Posterior vena cava (tissue), 2 donors: ENCODE data around the gene MEF2B. TPM values are rescaled to one million over a fixed set of nuclear protein-coding genes. Genes with fewer than 3 reads are reported as not detected.

ENCODE experiments used
- DNase-seq: peaks from one replicate; pipeline ENCODE4 v3.0.0-alpha.2; 2020; ENCODE audit warnings: low spot score
- intact Hi-C, 2 donors: fragments of 100-400 bp; cut with DNase I; formaldehyde crosslinking; loops; one replicate each; pipeline versions ENCODE4 v1.14.1 to v1.14.2; 2022 to 2023
- long read RNA-seq, 2 donors: library from polyadenylated mRNA; unstranded; transcript quantifications; one replicate each; pipeline ENCODE4 v2.0.0, GENCODE V29; 2020 to 2021
- total RNA-seq, 2 donors: library from RNA; stranded (reverse); fragmentation: NEBNext Ultra II Directional; extraction: Animal tissue kit (Norgen Biotek cat#: 25700); gene quantifications; one replicate each; pipeline ENCODE4 v1.2.1, GENCODE V29; 2021
- donor health status: DM: yes; HTN: yes; CAD: no.
- donor health status: DM: yes; HTN: yes; CAD: no.

Gene MEF2B
- total RNA-seq, result 1 to 10 TPM in 1 of 2 donors, under 1 TPM in 1; 0.76 to 1.3 TPM
- long read RNA-seq, donor 1, partial matches to known transcripts, result 0 of 1 reads
- long read RNA-seq, donor 1, other reads (novel, unspliced or antisense), result 1 of 1 reads
- long read RNA-seq, donor 2, result 0 reads

- intact Hi-C loops, result no loop called here
- peak; percentile 91 for DNase-seq
These were observed at the start of gene MEF2B for GRCh38 chr19:19170053-19170872. Gene MEF2B, minus strand, starts transcription at chr19:19170263. Its CDS starts 19,528 bp downstream, at chr19:19150735.

GRCh38 chr19:19218911-19219310 lies 48.8 kb upstream of the MEF2B start:
- intact Hi-C loops, result no loop called here
- no peak for DNase-seq

- intact Hi-C loops, result no loop called here
- no peak for DNase-seq
These were observed 47.0 kb upstream of the MEF2B start for GRCh38 chr19:19217099-19217498.

DNA sequence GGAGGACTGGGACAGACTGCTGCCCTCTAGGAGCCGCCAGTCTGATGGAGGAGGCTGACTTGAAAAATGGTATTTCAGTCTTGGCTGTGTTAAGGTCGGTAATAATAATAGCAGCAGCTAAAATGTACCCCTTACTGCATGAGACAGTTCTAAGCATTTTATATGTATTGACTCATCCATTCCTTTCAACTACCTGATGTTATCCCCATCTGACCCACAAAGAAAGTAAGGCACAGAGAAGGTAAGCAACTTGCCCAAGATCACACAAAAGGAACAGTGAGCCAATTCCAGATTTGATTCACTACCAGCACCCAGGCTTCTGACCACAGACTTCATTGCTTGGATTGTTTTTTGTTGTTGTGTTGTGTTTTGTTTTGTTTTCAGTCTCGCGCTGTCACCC lies 45.7 kb upstream of the MEF2B start:
- no peak for DNase-seq
- intact Hi-C loops, result no loop called here

DNA sequence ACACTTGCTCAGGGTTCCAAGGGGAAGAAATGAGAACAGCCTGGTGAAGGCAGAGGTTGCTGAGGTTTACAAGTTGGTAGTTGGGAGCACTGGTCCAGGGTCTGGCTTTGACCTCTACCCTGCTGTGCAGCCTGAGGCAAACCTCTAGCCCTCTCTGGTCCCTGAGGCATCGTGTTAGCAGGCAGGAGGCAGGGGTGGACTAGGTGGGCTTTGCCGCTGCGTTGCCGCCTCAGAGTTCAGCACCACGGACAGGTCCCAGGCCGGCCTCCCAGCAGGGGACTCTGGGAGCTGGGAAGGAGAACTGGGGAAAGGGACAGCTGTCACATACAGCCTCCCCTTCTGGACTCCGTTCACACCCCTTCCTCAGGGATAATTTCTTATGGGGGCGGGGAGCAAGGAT lies 44.8 kb upstream of the MEF2B start:
- no peak for DNase-seq
- intact Hi-C loops, result no loop called here

DNA sequence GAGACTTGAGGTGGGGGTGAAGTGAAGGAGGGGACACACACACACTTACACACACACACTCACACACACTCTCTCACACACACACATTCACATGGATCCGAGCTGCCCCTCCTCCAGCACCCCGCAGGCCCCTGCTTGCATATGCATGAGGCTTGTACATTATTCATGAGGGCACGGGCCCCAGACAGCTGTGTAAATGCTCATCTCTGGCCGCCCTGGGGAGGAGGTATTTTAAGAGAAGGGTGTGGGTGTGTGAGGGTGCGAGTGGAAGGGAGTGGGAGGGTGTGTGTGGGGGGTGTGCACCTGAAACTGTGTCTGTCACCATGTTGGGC lies 44.1 kb upstream of the MEF2B start:
- intact Hi-C loops, result no loop called here
- DNase-seq, result no peak

GRCh38 chr19:19213426-19214158 lies 43.5 kb upstream of the MEF2B start:
- DNase-seq, result no peak
- intact Hi-C loops, result no loop called here

GRCh38 chr19:19212916-19213315 lies 42.9 kb upstream of the MEF2B start:
- intact Hi-C loops, result no loop called here

DNA sequence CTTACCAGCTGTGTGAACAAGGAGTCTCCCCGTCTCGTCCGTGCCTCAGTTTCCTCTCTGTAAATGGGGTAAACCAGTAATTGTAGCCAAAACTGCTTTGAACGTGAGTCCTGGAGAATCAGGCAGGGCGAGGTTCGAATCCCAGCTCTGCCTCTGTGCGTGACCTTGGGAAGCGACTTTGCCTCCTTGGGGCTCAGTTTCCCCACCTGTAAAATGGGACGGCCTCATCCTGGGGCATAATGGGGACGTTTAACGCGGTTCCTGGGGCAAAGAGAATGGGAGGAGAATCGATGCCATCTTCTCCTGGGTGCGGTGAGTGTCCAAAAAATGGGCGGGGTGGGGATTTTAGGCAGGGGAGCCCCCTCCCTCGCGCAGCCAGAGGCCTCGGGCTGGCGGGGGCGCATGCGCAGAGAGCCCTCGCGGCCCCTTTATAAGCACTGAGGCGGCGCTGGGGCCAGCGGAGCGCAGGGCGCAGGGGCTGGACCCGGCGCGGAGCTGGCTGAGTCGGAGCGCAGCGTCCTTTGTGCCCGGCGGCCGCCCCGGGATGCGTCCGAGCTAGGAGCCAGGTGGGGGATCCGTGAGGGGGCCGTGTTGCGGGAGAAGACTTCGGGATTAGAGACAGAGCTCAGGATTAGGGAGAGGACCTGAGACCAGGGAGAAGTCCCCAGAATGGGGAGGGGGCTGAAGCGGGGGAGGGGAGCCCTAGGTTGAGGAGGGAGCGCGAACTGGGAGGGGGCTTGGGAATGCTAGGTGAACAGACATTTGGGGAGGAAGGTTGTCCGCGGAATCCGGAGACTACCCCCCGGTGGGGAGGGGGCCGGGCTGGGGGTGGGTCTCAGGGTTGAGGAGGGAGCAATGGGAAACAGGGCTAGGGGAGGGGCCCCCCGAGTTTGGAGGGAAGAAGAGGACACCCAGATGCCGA lies 41.7 kb upstream of the MEF2B start, which contains the start of gene NCAN:
NCAN (plus strand) TSS at position 460 of the 922 bp plus-strand sequence. CDS start 4,996 bp downstream, outside the sequence.
- intact Hi-C loops, result no loop called here
- DNase-seq, result no peak

More at GRCh38 chr19:19212916-19213315, 42.9 kb upstream of the MEF2B start:
- DNase-seq, result no peak

DNA sequence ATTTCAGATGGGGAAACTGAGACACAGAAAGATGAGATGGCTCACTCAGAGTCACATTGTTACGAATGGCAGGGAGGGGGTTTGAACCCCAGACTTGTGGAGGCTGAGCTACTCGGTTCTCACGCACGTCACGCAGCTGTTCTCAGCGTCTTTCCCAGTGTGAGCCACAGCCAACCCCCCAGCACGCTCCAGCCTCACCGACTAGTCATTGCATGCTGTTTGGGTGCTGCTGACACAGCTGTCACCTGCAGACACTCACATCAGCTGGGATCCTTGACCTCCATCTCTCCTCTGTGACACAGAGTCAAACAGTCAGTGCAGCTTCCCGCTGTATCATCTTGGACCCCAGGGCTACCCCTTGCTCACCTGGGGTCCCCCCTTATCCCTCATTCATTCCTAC lies 39.3 kb upstream of the MEF2B start:
- intact Hi-C loops, result no loop called here
- DNase-seq, result no peak

DNA sequence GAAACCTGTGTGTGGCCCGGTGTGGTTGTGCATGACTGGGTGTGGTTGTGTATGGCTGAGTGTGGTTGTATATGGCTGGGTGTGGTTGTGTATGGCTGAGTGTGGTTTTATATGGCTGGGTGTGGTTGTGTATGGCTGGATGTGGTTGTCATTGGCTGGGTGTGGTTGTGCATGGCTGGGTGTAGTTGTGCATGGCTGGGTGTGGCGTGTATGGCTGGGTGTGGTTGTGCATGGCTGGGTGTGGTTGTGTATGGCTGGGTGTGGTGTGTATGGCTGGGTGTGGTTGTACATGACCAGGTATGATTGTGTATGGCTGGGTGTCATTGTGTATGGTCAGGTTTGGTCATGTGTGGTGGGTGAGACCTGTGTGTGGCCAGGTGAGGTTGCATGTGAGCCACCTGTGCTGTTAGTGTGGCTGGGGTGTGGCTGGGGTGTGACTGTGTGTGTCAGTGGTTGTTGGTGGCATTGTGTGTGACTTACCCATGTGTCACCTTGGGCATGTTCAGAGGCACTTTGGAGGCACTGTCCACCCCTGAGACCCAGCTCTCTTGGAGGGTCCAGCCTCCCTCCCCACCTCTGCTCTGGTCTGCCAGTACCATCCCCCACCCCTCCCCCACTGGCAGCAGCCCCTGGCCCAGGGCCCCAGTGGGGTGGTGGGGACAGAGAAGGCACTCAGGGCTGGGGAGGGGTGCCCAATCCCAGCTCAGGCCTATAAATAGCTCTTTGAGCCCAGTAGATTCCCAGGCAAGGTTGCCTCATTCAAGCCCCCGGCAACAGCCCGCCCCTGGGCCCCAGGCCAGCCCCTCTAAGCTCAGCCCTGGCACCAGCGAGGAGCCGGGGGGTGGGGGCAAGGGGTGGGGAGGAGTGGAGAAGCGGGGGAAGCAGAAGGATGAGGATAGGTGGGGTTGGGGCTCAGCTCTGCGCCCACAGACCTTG lies 37.8 kb upstream of the MEF2B start:
- no peak for DNase-seq
- intact Hi-C loops, result no loop called here

DNA sequence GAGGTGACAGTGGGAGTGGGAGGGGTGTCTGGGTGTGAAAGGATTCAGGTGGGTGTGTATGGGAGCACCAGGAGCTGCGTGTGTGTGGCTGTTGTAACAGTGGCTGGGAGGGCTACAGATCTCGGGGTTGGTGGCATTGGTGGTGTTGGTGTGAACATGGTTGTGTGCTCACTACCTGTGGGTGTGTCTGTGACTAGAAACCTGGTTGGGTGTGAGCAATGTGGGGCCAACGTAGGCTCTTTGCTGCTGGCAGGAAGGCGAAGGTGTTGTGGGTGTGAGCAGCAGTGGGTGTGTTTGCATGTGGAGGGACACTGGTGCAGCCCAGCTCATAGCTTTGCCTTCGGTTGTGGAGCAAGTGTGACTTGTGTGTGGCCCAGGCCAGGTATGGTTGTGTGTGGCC lies 36.9 kb upstream of the MEF2B start:
- DNase-seq, result no peak
- intact Hi-C loops, result no loop called here

DNA sequence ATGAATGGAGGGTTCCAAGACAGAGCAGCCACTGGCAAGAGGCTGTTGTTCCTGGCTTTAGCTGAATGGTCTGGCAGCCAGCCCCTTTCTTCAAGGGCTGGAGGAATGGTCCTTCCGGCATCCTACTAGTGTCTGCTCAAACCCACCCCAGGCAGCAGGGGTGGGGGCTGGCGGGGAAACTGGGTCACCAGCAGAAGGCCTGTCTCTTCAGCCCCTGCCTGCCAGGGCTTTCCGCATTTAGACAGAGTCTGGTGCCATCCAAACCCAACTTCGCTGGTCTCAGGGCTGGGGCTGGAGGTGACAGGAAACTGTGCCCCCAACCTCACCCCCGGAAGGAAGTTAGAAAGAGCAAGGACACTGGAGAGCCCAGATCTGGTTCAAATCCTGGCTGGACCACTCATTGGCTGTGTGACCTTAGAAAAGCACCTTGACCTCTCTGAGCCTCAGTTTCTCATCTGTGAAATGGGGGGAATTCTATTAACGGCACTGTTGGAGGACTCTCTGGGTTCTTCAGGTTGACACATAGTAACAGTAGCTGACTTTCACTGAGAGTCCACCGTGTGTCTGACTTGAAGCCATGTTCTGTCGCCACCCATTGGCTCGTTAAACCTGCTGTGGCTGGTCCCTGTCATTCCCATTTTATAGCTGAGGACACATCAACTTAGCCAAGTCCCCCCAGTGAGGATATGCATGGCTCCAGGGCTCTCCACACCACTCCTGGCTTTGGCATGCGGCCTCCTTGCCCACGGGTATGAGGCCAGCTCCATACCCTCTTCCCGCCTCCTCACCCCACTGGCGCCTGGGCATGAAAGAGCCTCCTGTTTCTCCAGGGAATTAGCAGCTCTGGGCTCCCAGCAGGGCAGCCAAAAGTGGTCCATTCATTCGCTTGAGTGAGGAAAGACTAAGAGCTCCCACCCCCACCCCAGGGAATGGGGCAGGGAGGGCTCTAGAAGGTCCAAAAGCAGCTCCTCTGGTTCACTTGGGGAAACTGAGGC lies 35.6 kb upstream of the MEF2B start:
- no peak for DNase-seq

GRCh38 chr19:19204181-19204580 lies 34.1 kb upstream of the MEF2B start:
- intact Hi-C loops, result no loop called here

More for the DNA sequence above, 35.6 kb upstream of the MEF2B start:
- intact Hi-C loops, result no loop called here

GRCh38 chr19:19203012-19203856 lies 33.2 kb upstream of the MEF2B start, which contains the start of gene NR2C2AP:
Gene NR2C2AP, minus strand, starts transcription at chr19:19203414. Its CDS starts 354 bp downstream, at chr19:19203060.
- intact Hi-C loops, result no loop called here
- DNase-seq, result peak; percentile 98

More at GRCh38 chr19:19204181-19204580, 34.1 kb upstream of the MEF2B start:
- no peak for DNase-seq

DNA sequence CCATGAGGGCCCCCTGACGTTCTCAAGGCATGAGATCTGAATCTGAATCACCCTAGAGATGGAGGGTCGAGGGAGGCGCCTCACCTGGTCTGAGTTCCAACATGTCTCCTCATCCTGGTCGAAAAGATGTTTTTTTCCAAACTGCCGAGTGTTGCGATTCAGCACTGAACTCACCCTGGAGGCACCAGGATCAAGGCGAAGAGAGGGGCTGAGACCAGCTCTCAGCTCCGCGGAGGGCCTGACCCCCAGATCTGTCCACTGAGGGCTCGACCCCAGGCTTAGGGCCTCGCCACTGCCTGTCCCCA lies 32.6 kb upstream of the MEF2B start:
- intact Hi-C loops, result no loop called here
- DNase-seq, result no peak
